Uterus (tissue), 4 donors: ENCODE measurements around the gene PRSS33. TPM values are rescaled to one million over a fixed set of nuclear protein-coding genes. Genes with fewer than 3 reads are reported as not detected.

Experiments used
- DNase-seq, 2 donors: peaks; one replicate each; pipeline ENCODE4 v3.0.0-alpha.2; 2019 to 2020
- H3K27ac ChIP-seq, 2 donors: fragments of 200-600 bp; sonication (generic); 1 replicate in 1 of 2; 2 replicates in 1 of 2; pipeline ENCODE4 v1.5.1; 2016 to 2018
- H3K27me3 ChIP-seq, 2 donors: fragments of 200-600 bp; sonication (generic); one replicate each; pipeline ENCODE4 v1.5.1; 2018 to 2019; ENCODE audit warnings: control low read depth in 1 of 2
- H3K36me3 ChIP-seq, 2 donors: fragments of 200-600 bp; sonication (generic); one replicate each; pipeline ENCODE4 v1.5.1; 2019; ENCODE audit warnings: control low read depth in 1 of 2
- H3K4me1 ChIP-seq, 2 donors: fragments of 200-600 bp; sonication (generic); one replicate each; pipeline ENCODE4 v1.5.1; 2018 to 2019; ENCODE audit warnings: control low read depth in 1 of 2
- H3K4me3 ChIP-seq, 2 donors: fragments of 200-600 bp; sonication (generic); 1 replicate in 1 of 2; 2 replicates in 1 of 2; pipeline ENCODE4 v1.5.1; 2018 to 2019; ENCODE audit warnings: mild to moderate bottlenecking in 1 of 2
- H3K9me3 ChIP-seq, 2 donors: fragments of 200-600 bp; sonication (generic); one replicate each; pipeline ENCODE4 v1.5.1; 2019; ENCODE audit warnings: control low read depth in 1 of 2
- CTCF ChIP-seq, 4 experiments: fragments of 200-600 bp in 2 of 4; fragments of 450-650 bp in 2 of 4; sonication (generic) in 2 of 4; IDR thresholded peaks; one replicate each; pipeline ENCODE4 v1.5.1; 2016 to 2019; ENCODE audit warnings: antibody characterized with exemption in 4 of 4, mild to moderate bottlenecking in 2 of 4, moderate library complexity in 1 of 4
- POLR2A ChIP-seq, 2 donors: fragments of 450-650 bp; IDR thresholded peaks; one replicate each; pipeline ENCODE4 v1.6.1; 2016; ENCODE audit warnings: antibody characterized with exemption in 2 of 2, mild to moderate bottlenecking in 1 of 2, moderate library complexity in 1 of 2
- intact Hi-C: fragments of 100-400 bp; cut with DNase I; formaldehyde crosslinking; loops from one replicate; pipeline ENCODE4 v1.15.1; 2023; ENCODE audit warnings: low total_unique reads
- total RNA-seq, 4 donors: library from RNA; depleted of rRNA in 3 of 4; stranded (reverse); fragments of >200 nt in 3 of 4; gene quantifications; one replicate each; pipeline versions ENCODE4 v1.1.0 to v1.2.4, GENCODE V29; 2014 to 2023
- donor health status: DM: yes; HTN: yes; CAD: no.

The PRSS33 gene
- total RNA-seq, 4 donors from 2014 or later, result 0.21 TPM; not detected in 3

GRCh38 chr16:2771496-2772402 lies 15.6 kb downstream of the PRSS33 start:
- no peak for TF ChIP-seq POLR2A (IDR thresholded peaks at IDR 0.05)
- TF ChIP-seq CTCF (IDR thresholded peaks at IDR 0.05), result no peak
- no peak for DNase-seq
- intact Hi-C loops, result no loop called here
- Histone ChIP-seq H3K4me1 (peaks cover 0 to 13% of the 10 kb centered on the region in 2 donors), H3K36me3 (no peaks in the 10 kb centered on the region), H3K27ac (no peak overlapping the region), H3K4me3 (no peak overlapping the region), H3K9me3 (no peaks in the 10 kb centered on the region), H3K27me3 (no peaks in the 10 kb centered on the region)

GRCh38 chr16:2770057-2770951 lies 17.1 kb downstream of the PRSS33 start:
- no peak overlapping the region for H3K27ac ChIP-seq
- no peak overlapping the region for H3K4me3 ChIP-seq
- H3K9me3 ChIP-seq, result no peaks in the 10 kb centered on the region
- intact Hi-C loops, result no loop called here
- TF ChIP-seq CTCF (IDR thresholded peaks at IDR 0.05) (no peak), POLR2A (IDR thresholded peaks at IDR 0.05) (no peak)
- H3K36me3 ChIP-seq, result no peaks in the 10 kb centered on the region
- peaks cover 0 to 13% of the 10 kb centered on the region in 2 donors for H3K4me1 ChIP-seq
- no peak for DNase-seq
- H3K27me3 ChIP-seq, result no peaks in the 10 kb centered on the region

DNA sequence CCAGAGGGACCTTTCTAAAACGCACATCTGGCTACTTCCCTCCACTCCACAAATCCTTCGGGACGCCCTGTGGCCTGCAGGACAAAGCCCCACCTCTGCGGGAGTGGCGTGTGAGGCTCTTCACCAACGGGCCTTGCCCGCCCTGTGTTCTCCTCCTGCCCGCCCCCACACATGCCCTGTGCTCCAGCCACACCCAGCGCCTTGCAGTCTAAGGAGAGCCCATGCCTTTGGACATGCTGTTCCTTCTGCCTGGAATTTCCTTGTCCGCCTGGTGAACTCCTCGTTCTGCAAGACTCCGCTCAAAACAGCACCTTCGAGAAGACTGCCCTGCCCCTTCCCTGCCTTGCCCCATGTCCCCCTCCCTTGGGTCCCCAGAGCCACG lies 17.7 kb downstream of the PRSS33 start:
- Histone ChIP-seq H3K4me1 (peaks cover 0 to 13% of the 10 kb centered on the region in 2 donors), H3K36me3 (no peaks in the 10 kb centered on the region), H3K4me3 (no peak overlapping the region), H3K27me3 (no peaks in the 10 kb centered on the region), H3K27ac (no peak overlapping the region), H3K9me3 (no peaks in the 10 kb centered on the region)
- no peak for DNase-seq
- intact Hi-C loops, result no loop called here
- TF ChIP-seq CTCF (IDR thresholded peaks at IDR 0.05), result no peak
- no peak for TF ChIP-seq POLR2A (IDR thresholded peaks at IDR 0.05)

- no peak overlapping the region for H3K4me3 ChIP-seq
- H3K27ac ChIP-seq, result no peak overlapping the region
- TF ChIP-seq CTCF (IDR thresholded peaks at IDR 0.05) (no peak), POLR2A (IDR thresholded peaks at IDR 0.05) (no peak)
- peaks cover 0 to 13% of the 10 kb centered on the region in 2 donors for H3K4me1 ChIP-seq
- intact Hi-C loops, result no loop called here
- no peak for DNase-seq
- no peaks in the 10 kb centered on the region for H3K36me3 ChIP-seq
- no peaks in the 10 kb centered on the region for H3K27me3 ChIP-seq
- no peaks in the 10 kb centered on the region for H3K9me3 ChIP-seq
These were observed 18.2 kb downstream of the PRSS33 start for GRCh38 chr16:2769100-2769529.
